K562 (cell line): ENCODE data around the gene BCL10. TPM values are rescaled to one million over a fixed set of nuclear protein-coding genes. Genes with fewer than 3 reads are reported as not detected.
A peak's percentile ranks its signal among the peaks of the same experiment; 100 is the strongest.

ENCODE experiments used
- BACH1 ChIP-seq: fragments of 200-800 bp; sonication (Bioruptor generic); IDR thresholded peaks from 2 replicates; pipeline ENCODE4 v1.6.1; 2016; ENCODE audit warnings: missing genetic modification characterization, missing compliant biosample characterization
- CREB1 ChIP-seq, 2 experiments: sonication (generic) in 1 of 2; formaldehyde crosslinking in 1 of 2; IDR thresholded peaks; 2 replicates each; pipeline versions ENCODE4 v1.6.1 to v1.8.0; 2012 to 2022; ENCODE audit warnings: inconsistent platforms in 1 of 2, mild to moderate bottlenecking in 1 of 2, missing genetic modification reagents in 1 of 2, moderate library complexity in 1 of 2
- CREB5 ChIP-seq: fragments of 250-450 bp; sonication (Bioruptor Pico); IDR thresholded peaks from 2 replicates; pipeline ENCODE4 v1.5.0; 2020; ENCODE audit warnings: mild to moderate bottlenecking
- ESRRA ChIP-seq: fragments of 450-650 bp; IDR thresholded peaks from 2 replicates; pipeline ENCODE4 v1.6.1; 2014; ENCODE audit warnings: low read depth, mild to moderate bottlenecking, moderate library complexity, borderline replicate concordance
- FOXA3 ChIP-seq, 2 experiments: fragments of 450-650 bp in 1 of 2; sonication (generic) in 1 of 2; formaldehyde crosslinking; IDR thresholded peaks in 1 of 2; conservative IDR thresholded peaks in 1 of 2; 2 replicates each; pipeline versions ENCODE4 v1.4.0 to v1.8.0; 2020 to 2022; ENCODE audit warnings: mild to moderate bottlenecking in 2 of 2, missing genetic modification reagents in 1 of 2
- HDAC1 ChIP-seq, 2 experiments: fragments of 450-650 bp; IDR thresholded peaks; 2 replicates each; pipeline ENCODE4 v1.6.1; 2016 to 2017; ENCODE audit warnings: inconsistent platforms in 1 of 2, mild to moderate bottlenecking in 1 of 2, moderate library complexity in 1 of 2
- HDAC2 ChIP-seq: fragments of 450-650 bp; IDR thresholded peaks from 2 replicates; pipeline ENCODE4 v1.6.1; 2016; ENCODE audit warnings: mild to moderate bottlenecking
- HMGN3 ChIP-seq: IDR thresholded peaks from 2 replicates; pipeline ENCODE4 v1.6.1; 2011; ENCODE audit warnings: borderline replicate concordance, low read depth, mild to moderate bottlenecking, mixed read lengths, low read length; ENCODE audit not compliant: insufficient read length; ENCODE audit errors: extremely low read depth
- ILF3 ChIP-seq: fragments of 450-650 bp; IDR thresholded peaks from 2 replicates; pipeline ENCODE4 v1.6.1; 2018; ENCODE audit warnings: antibody characterized with exemption, mild to moderate bottlenecking, moderate library complexity, borderline replicate concordance
- MLX ChIP-seq, 2 experiments: fragments of 450-650 bp in 1 of 2; sonication (generic) in 1 of 2; formaldehyde crosslinking; conservative IDR thresholded peaks; 2 replicates each; pipeline versions ENCODE4 v1.4.0 to v1.8.1; 2020 to 2022; ENCODE audit warnings: mild to moderate bottlenecking in 1 of 2, missing genetic modification reagents in 1 of 2
- NCOA2 ChIP-seq, 2 experiments: fragments of 450-650 bp; IDR thresholded peaks; 2 replicates each; pipeline ENCODE4 v1.6.1; 2018; ENCODE audit warnings: mild to moderate bottlenecking in 2 of 2, moderate library complexity in 1 of 2; ENCODE audit not compliant: partially characterized antibody in 2 of 2
- NR1H2 ChIP-seq: sonication (generic); formaldehyde crosslinking; IDR thresholded peaks from 2 replicates; pipeline ENCODE4 v1.4.0; 2020; ENCODE audit warnings: mild to moderate bottlenecking, missing genetic modification reagents
- NR3C1 ChIP-seq: sonication (generic); formaldehyde crosslinking; IDR thresholded peaks from 2 replicates; pipeline ENCODE4 v1.8.1; 2022; ENCODE audit warnings: missing genetic modification reagents
- SMARCA5 ChIP-seq: fragments of 450-650 bp; IDR thresholded peaks from 2 replicates; pipeline ENCODE4 v1.6.1; 2016
- SRSF9 ChIP-seq: fragments of 200-400 bp; formaldehyde crosslinking; IDR thresholded peaks from 2 replicates; pipeline ENCODE4 v1.6.1; 2017; ENCODE audit warnings: low read depth, low read length, borderline replicate concordance
- TAL1 ChIP-seq: fragments of 450-650 bp; IDR thresholded peaks from 2 replicates; pipeline ENCODE4 v1.6.1; 2016; ENCODE audit warnings: mild to moderate bottlenecking
- TOE1 ChIP-seq, 2 experiments: fragments of 450-650 bp in 1 of 2; sonication (generic) in 1 of 2; formaldehyde crosslinking in 1 of 2; IDR thresholded peaks; 2 replicates each; pipeline versions ENCODE4 v1.7.1 to v1.8.0; 2016 to 2022; ENCODE audit warnings: borderline replicate concordance in 2 of 2, mild to moderate bottlenecking in 2 of 2, antibody characterized with exemption in 1 of 2, inconsistent platforms in 1 of 2, low read depth in 1 of 2, missing genetic modification reagents in 1 of 2, moderate library complexity in 1 of 2
- ZFP1 ChIP-seq: fragments of 450-650 bp; formaldehyde crosslinking; IDR thresholded peaks from 2 replicates; pipeline ENCODE4 v1.4.0; 2020; ENCODE audit warnings: mild to moderate bottlenecking, mixed read lengths
- polyA plus RNA-seq, 8 experiments: library from polyadenylated mRNA; depleted of rRNA in 4 of 8; stranded (reverse) in 5 of 8; unstranded in 3 of 8; fragments of >200 nt; fragmentation: Nextera tagmentation in 2 of 8; fragmentation: Illumina TruSeq in 1 of 8; extraction: Ambion mirVana in 2 of 8; extraction: Trizol in 1 of 8; gene quantifications; 2 replicates each; pipeline versions ENCODE4 v1.2.1 to v1.2.3, GENCODE V29; 2011 to 2014; ENCODE audit warnings: inconsistent platforms in 1 of 8, missing spikeins in 1 of 8
- total RNA-seq, 7 experiments: library from RNA; depleted of rRNA in 6 of 7; stranded (reverse); fragments of >200 nt in 6 of 7; fragmentation: Illumina TruSeq in 2 of 7; extraction: Trizol in 2 of 7; gene quantifications; 2 replicates each; pipeline versions ENCODE4 v1.2.1 to v1.2.3, GENCODE V29; 2011 to 2021; ENCODE audit warnings: low replicate concordance in 1 of 7
- TF ChIP-seq, protein P1 (sequence below): fragments of 250-450 bp; sonication (Bioruptor Pico); IDR thresholded peaks from 2 replicates; pipeline ENCODE4 v1.5.0; 2022; ENCODE audit warnings: mild to moderate bottlenecking
- TF ChIP-seq, protein P2 (sequence below): fragments of 250-450 bp; sonication (Bioruptor Pico); IDR thresholded peaks from 2 replicates; pipeline ENCODE4 v1.5.0; 2021; ENCODE audit warnings: mild to moderate bottlenecking, moderate library complexity

Gene BCL10
- total and polyA plus RNA-seq, 9 of the 15 experiments (the other 6 are each of a cell fraction or from before 2014, with no cell fraction given) = 8.0 to 19.4 (median 12.3) TPM

- TF ChIP-seq HMGN3 (no peak), NR3C1 (CRISPR knock-in tag) (no peak), SMARCA5 (no peak), CREB1 (IDR thresholded peaks at IDR 0.05) (no peak), CREB1 (CRISPR knock-in tag; IDR thresholded peaks at IDR 0.05) (no peak), ESRRA (no peak), TOE1 (IDR thresholded peaks at IDR 0.05; ENCODE audit: borderline replicate concordance) (no peak), TOE1 (CRISPR knock-in tag; IDR thresholded peaks at IDR 0.05; ENCODE audit: borderline replicate concordance, low read depth) (no peak), ILF3 (no peak), BACH1 (tag) (peak; percentile 84), ZFP1 (no peak; the same call in 1 of the 2 replicates), HDAC1 (IDR thresholded peaks at IDR 0.05) (no peak), CREB5 (0 out of 2 replicates have a peak, but pooled peaks have one; percentile 47), NCOA2 (IDR thresholded peaks at IDR 0.05; ENCODE audit: partially characterized antibody in 2 of 2) (no peak), NR1H2 (CRISPR knock-in tag) (no peak), HDAC2 (no peak), TAL1 (no peak), FOXA3 (CRISPR knock-in tag; conservative IDR thresholded peaks at IDR 0.05 in 1 of 2, IDR thresholded peaks at IDR 0.05 in 1 of 2) (no peak), SRSF9 (no peak), MLX (CRISPR knock-in tag; conservative IDR thresholded peaks at IDR 0.05) (no peak)
- TF ChIP-seq, protein P1, sequence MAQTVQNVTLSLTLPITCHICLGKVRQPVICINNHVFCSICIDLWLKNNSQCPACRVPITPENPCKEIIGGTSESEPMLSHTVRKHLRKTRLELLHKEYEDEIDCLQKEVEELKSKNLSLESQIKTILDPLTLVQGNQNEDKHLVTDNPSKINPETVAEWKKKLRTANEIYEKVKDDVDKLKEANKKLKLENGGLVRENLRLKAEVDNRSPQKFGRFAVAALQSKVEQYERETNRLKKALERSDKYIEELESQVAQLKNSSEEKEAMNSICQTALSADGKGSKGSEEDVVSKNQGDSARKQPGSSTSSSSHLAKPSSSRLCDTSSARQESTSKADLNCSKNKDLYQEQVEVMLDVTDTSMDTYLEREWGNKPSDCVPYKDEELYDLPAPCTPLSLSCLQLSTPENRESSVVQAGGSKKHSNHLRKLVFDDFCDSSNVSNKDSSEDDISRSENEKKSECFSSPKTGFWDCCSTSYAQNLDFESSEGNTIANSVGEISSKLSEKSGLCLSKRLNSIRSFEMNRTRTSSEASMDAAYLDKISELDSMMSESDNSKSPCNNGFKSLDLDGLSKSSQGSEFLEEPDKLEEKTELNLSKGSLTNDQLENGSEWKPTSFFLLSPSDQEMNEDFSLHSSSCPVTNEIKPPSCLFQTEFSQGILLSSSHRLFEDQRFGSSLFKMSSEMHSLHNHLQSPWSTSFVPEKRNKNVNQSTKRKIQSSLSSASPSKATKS (CRISPR knock-in tag) = no peak
- TF ChIP-seq, protein P2, sequence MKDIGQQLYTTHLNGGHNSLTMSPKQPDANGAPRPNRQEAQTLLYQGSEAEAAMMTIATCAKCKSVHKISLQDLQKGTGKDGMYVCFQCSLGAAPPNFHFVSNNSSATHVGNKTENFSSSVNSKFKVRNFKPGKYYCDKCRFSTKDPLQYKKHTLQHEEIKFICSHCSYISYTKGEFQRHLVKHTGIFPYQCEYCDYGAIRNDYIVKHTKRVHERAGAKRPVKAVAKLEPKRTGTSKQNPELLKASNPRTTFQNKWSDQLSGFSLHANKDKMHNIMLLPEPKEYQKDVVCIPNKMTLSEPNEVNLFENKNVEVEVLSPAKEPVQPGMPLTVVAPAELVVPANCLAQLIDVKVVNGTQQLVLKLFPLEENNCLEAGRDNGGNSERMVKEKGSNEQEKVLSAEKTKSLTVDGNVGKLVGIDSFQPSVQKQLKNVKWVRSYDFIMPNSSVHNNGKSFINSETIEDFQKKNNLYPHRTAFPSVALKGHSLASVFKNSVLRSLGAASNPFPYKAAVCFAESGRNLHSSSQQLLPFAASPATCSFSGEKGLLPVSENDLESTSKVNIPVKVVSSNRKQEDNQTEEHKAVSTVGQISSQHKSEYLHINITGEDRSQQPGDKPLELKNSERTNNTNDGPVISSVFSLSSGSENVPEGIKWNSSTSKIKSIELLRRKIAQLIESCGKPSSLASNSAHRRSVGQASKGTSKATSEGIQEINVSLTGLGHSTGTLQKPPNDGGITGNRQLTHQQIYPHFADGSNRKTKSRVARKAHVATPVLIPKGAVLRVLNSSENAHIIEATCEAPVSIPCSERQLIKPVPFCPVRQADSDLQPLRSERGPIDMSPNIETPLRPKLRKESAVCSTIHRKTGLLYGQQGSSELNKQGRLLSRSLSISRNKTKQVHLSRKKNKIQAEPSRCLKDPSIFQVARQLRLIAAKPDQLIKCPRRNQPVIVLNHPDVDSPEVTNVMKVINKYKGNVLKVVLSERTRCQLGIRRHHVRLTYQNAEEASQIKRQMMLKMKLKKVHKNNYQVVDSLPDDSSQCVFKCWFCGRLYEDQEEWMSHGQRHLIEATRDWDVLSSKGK (CRISPR knock-in tag) = no peak
Measured at GRCh38 chr1:85279458-85280080, 3.1 kb upstream of the BCL10 start (continued).
